GM21723 (cell line): ENCODE data around the gene PWP2.
"Not testable (repeated sequence)": the region's sequence is repeated elsewhere in the genome, so short reads cannot be mapped to it uniquely, and the experiment has no call there.

Experiments
- ATAC-seq: cut with Tn5 transposase; IDR thresholded peaks from one replicate; pipeline ENCODE4 v1.9.1; 2021; ENCODE audit warnings: mild to moderate bottlenecking, moderate library complexity; ENCODE audit not compliant: unreplicated experiment

PWP2 gene

GRCh38 chr21:44107026-44107501 is at the start of gene PWP2:
Gene PWP2 (plus strand): TSS chr21:44107399. CDS start chr21:44107417, 18 bp downstream.
- not testable (repeated sequence) for ATAC-seq

- ATAC-seq = no peak
Measured at GRCh38 chr21:44057960-44058651, 49.1 kb upstream of the PWP2 start.

- no peak for ATAC-seq
Measured at GRCh38 chr21:44058652-44058964, 48.6 kb upstream of the PWP2 start.

GRCh38 chr21:44058981-44059380 is 48.2 kb upstream of the PWP2 start:
- ATAC-seq = no peak

GRCh38 chr21:44059710-44060109 is 47.5 kb upstream of the PWP2 start:
- no peak for ATAC-seq

GRCh38 chr21:44062380-44062779 is 44.8 kb upstream of the PWP2 start:
- no peak for ATAC-seq

- no peak for ATAC-seq
Measured at GRCh38 chr21:44063151-44063912, 43.9 kb upstream of the PWP2 start.

GRCh38 chr21:44064852-44065403 is 42.3 kb upstream of the PWP2 start:
- no peak for ATAC-seq

GRCh38 chr21:44065428-44065827 is 41.8 kb upstream of the PWP2 start:
- ATAC-seq = peak; percentile 76

- ATAC-seq = no peak
Measured at GRCh38 chr21:44066116-44066515, 41.1 kb upstream of the PWP2 start.

GRCh38 chr21:44067011-44067839 is 40.0 kb upstream of the PWP2 start:
- ATAC-seq = no peak

GRCh38 chr21:44070391-44070790 is 36.8 kb upstream of the PWP2 start:
- no peak for ATAC-seq

GRCh38 chr21:44071359-44072104 is 35.7 kb upstream of the PWP2 start:
- no peak for ATAC-seq

- ATAC-seq = no peak
Measured at GRCh38 chr21:44072111-44072510, 35.1 kb upstream of the PWP2 start.

- ATAC-seq = no peak
Measured at GRCh38 chr21:44074315-44074958, 32.8 kb upstream of the PWP2 start.

GRCh38 chr21:44076316-44076715 is 30.9 kb upstream of the PWP2 start:
- no peak for ATAC-seq

- ATAC-seq = no peak
Measured at GRCh38 chr21:44078411-44078981, 28.7 kb upstream of the PWP2 start.

- ATAC-seq = no peak
Measured at GRCh38 chr21:44079446-44079845, 27.8 kb upstream of the PWP2 start.

GRCh38 chr21:44079846-44080245 is 27.4 kb upstream of the PWP2 start:
- ATAC-seq = no peak
